GM12801 (cell line): ENCODE measurements around the gene NCOA1.

Experiments used
- CTCF ChIP-seq: IDR thresholded peaks from one replicate; pipeline ENCODE4 v1.5.1; 2011; ENCODE audit warnings: control low read depth; ENCODE audit not compliant: insufficient read length; ENCODE audit errors: extremely low read depth

NCOA1 gene

GRCh38 chr2:24702800-24703199 lies 211.7 kb downstream of the NCOA1 start:
- TF ChIP-seq CTCF: no peak

- TF ChIP-seq CTCF: no peak
These were observed 213.6 kb downstream of the NCOA1 start for GRCh38 chr2:24704692-24705091.

- no peak for TF ChIP-seq CTCF
These were observed 216.1 kb downstream of the NCOA1 start for GRCh38 chr2:24707143-24707542.

GRCh38 chr2:24708537-24709152 lies 217.6 kb downstream of the NCOA1 start:
- no peak for TF ChIP-seq CTCF

GRCh38 chr2:24710806-24711205 lies 219.8 kb downstream of the NCOA1 start:
- TF ChIP-seq CTCF: no peak

GRCh38 chr2:24711865-24712264 lies 220.8 kb downstream of the NCOA1 start:
- no peak for TF ChIP-seq CTCF

GRCh38 chr2:24712296-24712695 lies 221.2 kb downstream of the NCOA1 start:
- TF ChIP-seq CTCF: no peak
